ENCODE data around the gene TMEM132C. TPM values are rescaled to one million over a fixed set of nuclear protein-coding genes. Genes with fewer than 3 reads are reported as not detected.

TMEM132C gene
- polyA plus RNA-seq, 1 experiment = not detected

GRCh38 chr12:128711486-128711885 is 444.5 kb downstream of the TMEM132C start:
- ChIA-PET CTCF (no interaction called here), POLR2A (no interaction called here)
- Histone ChIP-seq H3K4me3 (ENCODE audit: low read depth, low read length) (no peak overlapping the region), H3K27ac (ENCODE audit: low read depth, low read length) (no peak overlapping the region), H3K27me3 (ENCODE audit: control insufficient read depth, insufficient read depth, low read length) (no peaks in the 10 kb centered on the region), H3K9me3 (ENCODE audit: control insufficient read depth, insufficient read depth, low read length) (peaks cover 37% of the 10 kb centered on the region)
- DNase-seq (ENCODE audit: low read depth, low spot score) = no peak
- TF ChIP-seq CTCF (IDR thresholded peaks at IDR 0.05; ENCODE audit: low read depth, low read length) = no peak

GRCh38 chr12:128712622-128713021 is 445.7 kb downstream of the TMEM132C start:
- Histone ChIP-seq H3K27ac (ENCODE audit: low read depth, low read length) (no peak overlapping the region), H3K4me3 (ENCODE audit: low read depth, low read length) (no peak overlapping the region), H3K9me3 (ENCODE audit: control insufficient read depth, insufficient read depth, low read length) (peaks cover 37% of the 10 kb centered on the region), H3K27me3 (ENCODE audit: control insufficient read depth, insufficient read depth, low read length) (no peaks in the 10 kb centered on the region)
- ChIA-PET CTCF (no interaction called here), POLR2A (no interaction called here)
- DNase-seq (ENCODE audit: low read depth, low spot score) = no peak
- no peak for TF ChIP-seq CTCF (IDR thresholded peaks at IDR 0.05; ENCODE audit: low read depth, low read length)

DNA sequence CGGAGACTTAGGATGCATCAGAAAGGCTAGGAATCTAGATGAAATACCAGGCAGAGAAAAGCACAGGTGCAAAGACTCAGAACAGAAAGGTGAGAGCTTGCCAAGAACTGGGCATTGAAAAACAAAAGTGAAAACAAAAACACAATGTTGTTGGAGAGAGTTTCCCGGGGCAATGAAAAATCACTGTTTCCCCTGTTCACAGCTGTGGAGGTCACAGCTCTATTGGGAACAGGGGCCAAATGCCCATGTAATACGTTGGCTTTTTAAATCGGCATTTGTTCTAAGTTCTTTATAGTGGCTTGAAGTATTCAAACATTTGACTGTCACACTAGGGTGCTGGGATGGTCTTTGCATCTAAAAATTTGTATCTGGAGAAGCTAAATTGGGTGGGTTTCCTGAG is 448.5 kb downstream of the TMEM132C start:
- Histone ChIP-seq H3K4me3 (ENCODE audit: low read depth, low read length) (no peak overlapping the region), H3K27ac (ENCODE audit: low read depth, low read length) (no peak overlapping the region), H3K9me3 (ENCODE audit: control insufficient read depth, insufficient read depth, low read length) (peaks cover 40% of the 10 kb centered on the region), H3K27me3 (ENCODE audit: control insufficient read depth, insufficient read depth, low read length) (no peaks in the 10 kb centered on the region)
- POLR2A ChIA-PET = no interaction called here
- CTCF ChIA-PET = no interaction called here
- TF ChIP-seq CTCF (IDR thresholded peaks at IDR 0.05; ENCODE audit: low read depth, low read length) = no peak
- DNase-seq (ENCODE audit: low read depth, low spot score) = no peak

DNA sequence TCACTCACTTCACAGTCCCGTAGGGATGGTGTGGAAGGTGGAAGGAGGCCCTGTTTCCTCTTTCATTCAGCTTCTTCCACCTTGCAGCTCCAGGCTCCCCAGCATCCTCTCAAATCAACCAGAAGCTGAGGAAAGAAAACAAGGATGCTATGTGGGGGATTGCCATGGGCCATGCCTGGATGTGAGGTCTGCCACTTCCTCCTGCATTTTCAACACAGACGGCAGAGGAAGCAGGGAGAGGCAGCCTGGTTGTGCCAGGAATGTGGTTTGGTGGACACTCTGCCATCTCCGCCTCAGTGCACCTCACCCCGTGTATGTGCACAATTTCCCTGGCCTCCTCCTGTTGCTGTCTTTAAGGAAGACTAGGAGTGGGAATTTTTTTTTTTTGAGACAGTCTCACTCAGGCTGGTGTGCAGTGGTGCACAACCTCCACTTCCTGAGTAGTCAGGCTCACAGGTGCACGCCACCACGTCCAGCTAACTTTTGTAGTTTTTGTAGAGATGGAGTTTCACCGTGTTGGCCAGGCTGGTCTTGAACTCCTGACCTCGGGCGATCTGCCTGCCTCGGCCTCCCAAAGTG is 457.6 kb downstream of the TMEM132C start:
- TF ChIP-seq CTCF (IDR thresholded peaks at IDR 0.05; ENCODE audit: low read depth, low read length) = no peak
- Histone ChIP-seq H3K4me3 (ENCODE audit: low read depth, low read length) (no peak overlapping the region), H3K27ac (ENCODE audit: low read depth, low read length) (no peak overlapping the region), H3K9me3 (ENCODE audit: control insufficient read depth, insufficient read depth, low read length) (peaks cover 54% of the 10 kb centered on the region), H3K27me3 (ENCODE audit: control insufficient read depth, insufficient read depth, low read length) (no peaks in the 10 kb centered on the region)
- ChIA-PET POLR2A (no interaction called here), CTCF (no interaction called here)
- DNase-seq (ENCODE audit: low read depth, low spot score) = no peak

DNA sequence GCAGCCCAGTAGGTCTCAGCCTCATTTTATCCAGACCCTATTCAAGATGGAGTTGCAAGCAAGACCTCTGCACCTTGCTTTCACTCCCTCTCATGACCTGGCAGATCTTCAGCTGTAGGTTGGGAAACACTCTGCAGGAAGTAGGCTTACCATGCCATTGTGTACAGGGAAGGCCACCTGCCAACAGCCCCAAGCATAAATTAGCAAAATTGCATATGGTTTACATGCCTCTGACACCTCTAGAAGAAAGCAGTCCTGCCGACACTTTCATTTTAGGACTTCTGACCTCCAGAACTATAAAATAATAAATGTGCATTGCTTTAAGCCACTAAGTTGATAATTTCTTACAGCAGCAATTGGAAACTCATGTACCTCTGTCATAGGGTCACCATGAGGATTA is 459.9 kb downstream of the TMEM132C start:
- no peak overlapping the region for H3K4me3 ChIP-seq (ENCODE audit: low read depth, low read length)
- H3K27me3 ChIP-seq (ENCODE audit: control insufficient read depth, insufficient read depth, low read length) = no peaks in the 10 kb centered on the region
- H3K27ac ChIP-seq (ENCODE audit: low read depth, low read length) = no peak overlapping the region
- peaks cover 53% of the 10 kb centered on the region for H3K9me3 ChIP-seq (ENCODE audit: control insufficient read depth, insufficient read depth, low read length)
- CTCF ChIA-PET = no interaction called here
- TF ChIP-seq CTCF (IDR thresholded peaks at IDR 0.05; ENCODE audit: low read depth, low read length) = no peak
- POLR2A ChIA-PET = no interaction called here
- no peak for DNase-seq (ENCODE audit: low read depth, low spot score)

All from AG04450 (cell line).